ENCODE data around the gene LYRM4. TPM values are rescaled to one million over a fixed set of nuclear protein-coding genes. Genes with fewer than 3 reads are reported as not detected.

LYRM4 gene
- total RNA-seq, 4 donors from 2014 or later = 8.4 to 20.1 (median 12.2) TPM

DNA sequence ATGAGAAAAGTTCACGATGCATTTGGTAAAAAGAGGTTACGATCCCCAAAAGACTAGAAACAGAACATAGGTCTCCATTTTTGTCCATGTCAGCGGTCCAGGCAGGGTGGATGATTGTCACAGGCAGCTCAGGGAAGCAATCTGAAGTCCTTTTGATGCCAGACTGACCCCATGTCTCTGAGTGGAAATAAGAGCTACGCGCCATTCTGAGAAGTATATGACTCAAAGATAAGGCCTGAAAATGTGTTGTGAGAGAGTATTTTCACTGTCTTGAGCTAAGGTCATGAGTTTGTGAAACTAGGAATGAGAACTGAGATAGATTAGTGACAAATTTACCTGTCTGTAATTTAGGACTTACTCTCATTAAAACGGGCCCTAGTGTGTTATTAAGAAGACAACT is 69.5 kb downstream of the LYRM4 start:
- Histone ChIP-seq H3K4me1 (peaks cover 4 to 5% of the 10 kb centered on the region in 2 donors), H3K9me3 (no peaks in the 10 kb centered on the region), H3K36me3 (no peaks in the 10 kb centered on the region), H3K27me3 (no peaks in the 10 kb centered on the region), H3K27ac (no peak overlapping the region), H3K4me3 (no peak overlapping the region)
- ATAC-seq (no peak), DNase-seq (no peak)
- intact Hi-C loops (cut with DNase I; ENCODE audit: low total_unique reads) = no loop called here
- no peak for TF ChIP-seq POLR2A (IDR thresholded peaks at IDR 0.05)
- TF ChIP-seq, protein P1, sequence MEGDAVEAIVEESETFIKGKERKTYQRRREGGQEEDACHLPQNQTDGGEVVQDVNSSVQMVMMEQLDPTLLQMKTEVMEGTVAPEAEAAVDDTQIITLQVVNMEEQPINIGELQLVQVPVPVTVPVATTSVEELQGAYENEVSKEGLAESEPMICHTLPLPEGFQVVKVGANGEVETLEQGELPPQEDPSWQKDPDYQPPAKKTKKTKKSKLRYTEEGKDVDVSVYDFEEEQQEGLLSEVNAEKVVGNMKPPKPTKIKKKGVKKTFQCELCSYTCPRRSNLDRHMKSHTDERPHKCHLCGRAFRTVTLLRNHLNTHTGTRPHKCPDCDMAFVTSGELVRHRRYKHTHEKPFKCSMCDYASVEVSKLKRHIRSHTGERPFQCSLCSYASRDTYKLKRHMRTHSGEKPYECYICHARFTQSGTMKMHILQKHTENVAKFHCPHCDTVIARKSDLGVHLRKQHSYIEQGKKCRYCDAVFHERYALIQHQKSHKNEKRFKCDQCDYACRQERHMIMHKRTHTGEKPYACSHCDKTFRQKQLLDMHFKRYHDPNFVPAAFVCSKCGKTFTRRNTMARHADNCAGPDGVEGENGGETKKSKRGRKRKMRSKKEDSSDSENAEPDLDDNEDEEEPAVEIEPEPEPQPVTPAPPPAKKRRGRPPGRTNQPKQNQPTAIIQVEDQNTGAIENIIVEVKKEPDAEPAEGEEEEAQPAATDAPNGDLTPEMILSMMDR (IDR thresholded peaks at IDR 0.05 in 4 of 5, conservative IDR thresholded peaks at IDR 0.05 in 1 of 5) = no peak
- in situ Hi-C loops (cut with MboI; ENCODE audit: low sequenced_read_pairs in 4 of 4) = no loop called here

DNA sequence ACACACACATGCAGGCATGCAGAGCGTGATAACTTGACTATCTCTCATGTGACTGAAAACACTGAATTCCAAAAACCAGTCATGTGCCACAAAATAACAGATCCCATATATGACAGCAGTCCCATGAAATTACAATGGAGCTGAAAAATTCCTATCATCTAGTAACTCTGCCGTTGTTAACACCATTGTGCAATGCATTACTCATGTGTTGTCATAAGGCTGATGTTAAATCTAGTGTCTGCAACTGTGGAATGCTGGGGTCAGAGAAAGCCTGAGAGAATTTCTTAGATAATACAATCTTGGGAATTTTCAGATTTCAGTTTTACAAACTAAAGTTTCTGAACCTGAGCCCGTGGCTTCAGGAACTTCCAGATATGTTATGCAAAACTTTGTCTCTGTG is 70.2 kb downstream of the LYRM4 start:
- ATAC-seq = no peak
- H3K4me1 ChIP-seq = peaks cover 4 to 5% of the 10 kb centered on the region in 2 donors
- no peak overlapping the region for H3K27ac ChIP-seq
- in situ Hi-C loops (cut with MboI; ENCODE audit: low sequenced_read_pairs in 4 of 4) = no loop called here
- intact Hi-C loops (cut with DNase I; ENCODE audit: low total_unique reads) = no loop called here
- H3K27me3 ChIP-seq = no peaks in the 10 kb centered on the region
- no peak for TF ChIP-seq POLR2A (IDR thresholded peaks at IDR 0.05)
- TF ChIP-seq, protein P1 (IDR thresholded peaks at IDR 0.05 in 4 of 5, conservative IDR thresholded peaks at IDR 0.05 in 1 of 5) = no peak
- H3K4me3 ChIP-seq = no peak overlapping the region
- no peaks in the 10 kb centered on the region for H3K36me3 ChIP-seq
- no peaks in the 10 kb centered on the region for H3K9me3 ChIP-seq
- DNase-seq = no peak

DNA sequence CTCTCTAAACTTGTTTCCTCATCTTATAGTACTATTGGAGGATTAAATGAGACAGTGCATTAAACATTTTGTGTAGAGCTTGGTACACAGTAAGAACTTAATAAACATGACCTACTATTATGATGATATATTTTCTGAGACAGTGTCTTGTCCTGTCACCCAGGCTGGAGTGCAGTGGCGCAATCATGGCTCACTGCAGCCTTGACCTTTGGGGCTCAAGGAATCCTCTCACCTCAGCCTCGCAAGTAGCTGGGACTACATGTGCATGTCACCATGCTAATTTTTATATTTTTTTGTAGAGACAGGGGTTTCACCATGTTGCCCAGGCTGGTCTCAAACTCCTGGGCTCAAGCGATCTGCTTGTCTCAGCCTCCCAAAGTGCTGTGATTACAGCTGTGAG is 72.1 kb downstream of the LYRM4 start:
- no peak for TF ChIP-seq POLR2A (IDR thresholded peaks at IDR 0.05)
- TF ChIP-seq, protein P1 (IDR thresholded peaks at IDR 0.05 in 4 of 5, conservative IDR thresholded peaks at IDR 0.05 in 1 of 5) = no peak
- no peak overlapping the region for H3K4me3 ChIP-seq
- H3K27me3 ChIP-seq = no peaks in the 10 kb centered on the region
- peaks cover 4 to 5% of the 10 kb centered on the region in 2 donors for H3K4me1 ChIP-seq
- intact Hi-C loops (cut with DNase I; ENCODE audit: low total_unique reads) (no loop called here), in situ Hi-C loops (cut with MboI; ENCODE audit: low sequenced_read_pairs in 4 of 4) (no loop called here)
- no peaks in the 10 kb centered on the region for H3K9me3 ChIP-seq
- no peak overlapping the region for H3K27ac ChIP-seq
- no peak for DNase-seq
- no peaks in the 10 kb centered on the region for H3K36me3 ChIP-seq
- ATAC-seq = no peak

DNA sequence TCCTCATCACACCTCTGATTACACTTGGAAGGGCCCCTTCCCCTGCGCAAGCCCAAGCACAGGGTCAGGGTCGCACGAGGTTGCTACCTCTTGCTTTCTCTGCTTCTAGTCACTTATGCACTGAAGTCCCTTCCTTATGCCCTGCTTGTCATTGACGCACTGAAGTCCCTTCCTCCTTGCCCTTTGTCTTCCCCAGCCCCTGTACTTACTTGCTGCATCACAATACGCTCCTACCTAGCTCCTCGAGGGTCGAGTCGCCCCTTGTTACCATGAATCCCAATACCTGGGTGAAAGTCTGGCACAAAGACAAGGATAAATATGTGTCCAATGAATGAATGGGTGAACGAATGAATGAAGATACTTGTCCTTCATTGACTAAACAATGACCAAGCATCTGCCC is 75.9 kb downstream of the LYRM4 start:
- DNase-seq (no peak), ATAC-seq (no peak)
- Histone ChIP-seq H3K27ac (no peak overlapping the region), H3K36me3 (no peaks in the 10 kb centered on the region), H3K4me1 (no peaks in the 10 kb centered on the region), H3K27me3 (no peaks in the 10 kb centered on the region), H3K9me3 (no peaks in the 10 kb centered on the region), H3K4me3 (no peak overlapping the region)
- intact Hi-C loops (cut with DNase I; ENCODE audit: low total_unique reads) (no loop called here), in situ Hi-C loops (cut with MboI; ENCODE audit: low sequenced_read_pairs in 4 of 4) (no loop called here)
- TF ChIP-seq, protein P1 (IDR thresholded peaks at IDR 0.05 in 4 of 5, conservative IDR thresholded peaks at IDR 0.05 in 1 of 5) = no peak
- no peak for TF ChIP-seq POLR2A (IDR thresholded peaks at IDR 0.05)

DNA sequence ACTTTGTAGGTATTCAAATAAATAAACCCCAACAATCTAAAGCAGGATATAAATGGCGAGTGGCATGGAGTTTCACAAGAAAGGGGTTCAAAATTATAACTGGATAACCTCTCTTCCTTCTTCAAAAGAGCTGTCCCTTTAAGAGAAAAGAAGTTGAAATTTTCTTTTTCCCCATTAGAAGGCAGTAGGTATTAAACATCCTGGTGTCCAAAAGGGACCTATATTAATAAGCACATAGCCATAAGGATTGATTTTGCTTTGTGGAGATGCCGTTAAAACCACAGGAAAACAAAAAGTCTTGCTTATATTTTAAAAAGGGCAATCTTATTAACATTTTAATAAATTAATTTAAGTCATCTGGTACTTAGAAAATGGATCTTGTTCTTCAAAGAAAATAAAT is 76.5 kb downstream of the LYRM4 start:
- TF ChIP-seq POLR2A (IDR thresholded peaks at IDR 0.05) = no peak
- TF ChIP-seq, protein P1 (IDR thresholded peaks at IDR 0.05 in 4 of 5, conservative IDR thresholded peaks at IDR 0.05 in 1 of 5) = no peak
- intact Hi-C loops (cut with DNase I; ENCODE audit: low total_unique reads) = no loop called here

More for the DNA sequence above, 76.5 kb downstream of the LYRM4 start:
- ATAC-seq = no peak
- Histone ChIP-seq H3K27me3 (no peaks in the 10 kb centered on the region), H3K27ac (no peak overlapping the region), H3K9me3 (no peaks in the 10 kb centered on the region), H3K4me1 (no peaks in the 10 kb centered on the region), H3K36me3 (no peaks in the 10 kb centered on the region), H3K4me3 (no peak overlapping the region)
- no peak for DNase-seq
- in situ Hi-C loops (cut with MboI; ENCODE audit: low sequenced_read_pairs in 4 of 4) = no loop called here

Measured in gastrocnemius medialis (tissue), 4 donors.